Caki2 (cell line): ENCODE data around the gene MYRIP. TPM values are rescaled to one million over a fixed set of nuclear protein-coding genes. Genes with fewer than 3 reads are reported as not detected.

Experiments used
- DNase-seq: peaks from one replicate; pipeline ENCODE4 v3.0.0-alpha.2; 2015; ENCODE audit warnings: low read depth
- in situ Hi-C: cut with HindIII; loops from 2 replicates; pipeline ENCODE4 v1.10.0; 2016; ENCODE audit warnings: low sequenced_read_pairs, low pct_unique_long_range_greater_than_20kb, mixed read lengths
- total RNA-seq: library from RNA; depleted of rRNA; stranded (reverse); fragments of >200 nt; shearing (Covaris generic); gene quantifications from 2 replicates; pipeline ENCODE4 v1.2.3, GENCODE V29; 2014; ENCODE audit warnings: low replicate concordance

MYRIP gene
- total RNA-seq, 1 experiment from 2014 or later, result 0.07 TPM

GRCh38 chr3:40173227-40173721 is 363.9 kb downstream of the MYRIP start:
- DNase-seq, result no peak
- in situ Hi-C loops, result no loop called here

GRCh38 chr3:40178012-40178594 is 368.7 kb downstream of the MYRIP start:
- in situ Hi-C loops, result no loop called here
- DNase-seq, result no peak

GRCh38 chr3:40179016-40179415 is 369.6 kb downstream of the MYRIP start:
- DNase-seq, result peak; percentile 47
- in situ Hi-C loops, result no loop called here

GRCh38 chr3:40181182-40181581 is 371.8 kb downstream of the MYRIP start:
- in situ Hi-C loops, result no loop called here
- DNase-seq, result no peak

- in situ Hi-C loops, result no loop called here
- DNase-seq, result no peak
Measured at GRCh38 chr3:40185029-40185695, 375.8 kb downstream of the MYRIP start.

GRCh38 chr3:40186508-40186907 is 377.1 kb downstream of the MYRIP start:
- in situ Hi-C loops, result no loop called here
- no peak for DNase-seq

- no peak for DNase-seq
- in situ Hi-C loops, result no loop called here
Measured at GRCh38 chr3:40187945-40188344, 378.5 kb downstream of the MYRIP start.

GRCh38 chr3:40189118-40189517 is 379.7 kb downstream of the MYRIP start:
- in situ Hi-C loops, result no loop called here

GRCh38 chr3:40190056-40190455 is 380.6 kb downstream of the MYRIP start:
- in situ Hi-C loops, result no loop called here
- DNase-seq, result no peak

More at GRCh38 chr3:40189118-40189517, 379.7 kb downstream of the MYRIP start:
- no peak for DNase-seq

GRCh38 chr3:40191251-40191650 is 381.8 kb downstream of the MYRIP start:
- DNase-seq, result no peak
- in situ Hi-C loops, result no loop called here

- DNase-seq, result peak; percentile 48
Measured at GRCh38 chr3:40191850-40192448, 382.5 kb downstream of the MYRIP start.

GRCh38 chr3:40192628-40193027 is 383.2 kb downstream of the MYRIP start:
- in situ Hi-C loops, result no loop called here
- DNase-seq, result peak; percentile 44

More at GRCh38 chr3:40191850-40192448, 382.5 kb downstream of the MYRIP start:
- in situ Hi-C loops, result no loop called here

- no peak for DNase-seq
- in situ Hi-C loops, result no loop called here
Measured at GRCh38 chr3:40196966-40197365, 387.6 kb downstream of the MYRIP start.

- in situ Hi-C loops, result no loop called here
- no peak for DNase-seq
Measured at GRCh38 chr3:40200692-40201316, 391.4 kb downstream of the MYRIP start.

- in situ Hi-C loops, result no loop called here
- no peak for DNase-seq
Measured at GRCh38 chr3:40201770-40202169, 392.4 kb downstream of the MYRIP start.

GRCh38 chr3:40206522-40206921 is 397.1 kb downstream of the MYRIP start:
- DNase-seq, result no peak
- in situ Hi-C loops, result no loop called here

- in situ Hi-C loops, result no loop called here
- no peak for DNase-seq
Measured at GRCh38 chr3:40207796-40208195, 398.4 kb downstream of the MYRIP start.

GRCh38 chr3:40208251-40208650 is 398.8 kb downstream of the MYRIP start:
- in situ Hi-C loops, result no loop called here
- no peak for DNase-seq

GRCh38 chr3:40211579-40211978 is 402.2 kb downstream of the MYRIP start:
- in situ Hi-C loops, result no loop called here
- no peak for DNase-seq
